HEK293T (cell line): Measurements from ENCODE around the gene CSTF3.

Source experiments
- ARNT ChIP-seq: fragments of 450-650 bp; IDR thresholded peaks from 2 replicates; pipeline ENCODE4 v1.6.1; 2017; ENCODE audit warnings: mild to moderate bottlenecking
- BHLHE40 ChIP-seq: fragments of 450-650 bp; IDR thresholded peaks from 2 replicates; pipeline ENCODE4 v1.6.1; 2016; ENCODE audit warnings: mild to moderate bottlenecking, moderate library complexity, borderline replicate concordance
- CTBP1 ChIP-seq: fragments of 450-650 bp; IDR thresholded peaks from 2 replicates; pipeline ENCODE4 v1.6.1; 2016; ENCODE audit warnings: borderline replicate concordance
- ELF4 ChIP-seq: fragments of 450-650 bp; IDR thresholded peaks from 2 replicates; pipeline ENCODE4 v1.6.1; 2017; ENCODE audit warnings: antibody characterized with exemption
- FOXA1 ChIP-seq: fragments of 450-650 bp; IDR thresholded peaks from 2 replicates; pipeline ENCODE4 v1.6.1; 2016; ENCODE audit warnings: mild to moderate bottlenecking
- FOXK2 ChIP-seq: fragments of 450-650 bp; IDR thresholded peaks from 2 replicates; pipeline ENCODE4 v1.6.1; 2016; ENCODE audit warnings: mild to moderate bottlenecking
- FOXM1 ChIP-seq: fragments of 450-650 bp; IDR thresholded peaks from 2 replicates; pipeline ENCODE4 v1.6.1; 2017; ENCODE audit warnings: mild to moderate bottlenecking, borderline replicate concordance
- HDGF ChIP-seq: fragments of 450-650 bp; IDR thresholded peaks from 2 replicates; pipeline ENCODE4 v1.6.1; 2017; ENCODE audit warnings: antibody characterized with exemption, borderline replicate concordance
- LEF1 ChIP-seq: fragments of 450-650 bp; IDR thresholded peaks from 2 replicates; pipeline ENCODE4 v1.6.1; 2017; ENCODE audit warnings: mild to moderate bottlenecking, borderline replicate concordance
- NFRKB ChIP-seq: fragments of 450-650 bp; IDR thresholded peaks from 2 replicates; pipeline ENCODE4 v1.6.1; 2016; ENCODE audit warnings: mild to moderate bottlenecking, moderate library complexity
- SP1 ChIP-seq: fragments of 450-650 bp; IDR thresholded peaks from 2 replicates; pipeline ENCODE4 v1.6.1; 2017
- SUZ12 ChIP-seq: fragments of 450-650 bp; IDR thresholded peaks from 2 replicates; pipeline ENCODE4 v1.6.1; 2016; ENCODE audit warnings: mild to moderate bottlenecking
- TARDBP ChIP-seq: fragments of 450-650 bp; IDR thresholded peaks from 2 replicates; pipeline ENCODE4 v1.6.1; 2016
- ZNF384 ChIP-seq: fragments of 450-650 bp; IDR thresholded peaks from 2 replicates; pipeline ENCODE4 v1.6.1; 2016

DNA sequence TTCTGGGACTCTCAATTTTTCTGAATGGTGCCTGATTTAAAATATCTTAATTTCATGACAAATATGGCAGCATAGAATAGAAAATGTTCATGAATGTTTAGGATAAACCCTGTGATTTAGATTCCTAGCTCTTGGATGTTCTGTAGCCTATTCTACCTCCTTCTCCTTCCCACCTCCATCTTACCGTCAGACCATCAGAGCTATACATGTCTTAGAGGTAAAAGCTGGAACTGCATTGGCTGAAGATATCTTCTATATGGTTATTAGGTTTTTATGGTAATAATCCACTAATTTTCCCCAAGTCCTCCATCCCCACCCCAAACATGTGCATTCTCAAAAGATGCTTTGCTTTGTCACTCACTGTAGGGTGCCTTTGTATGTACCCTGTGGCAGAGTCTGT is 46.9 kb upstream of the CSTF3 start:
- TF ChIP-seq HDGF = no peak
- TF ChIP-seq CTBP1 = no peak
- no peak for TF ChIP-seq ARNT
- TF ChIP-seq BHLHE40 = no peak
- TF ChIP-seq SP1 = no peak
- TF ChIP-seq FOXK2 = no peak
- no peak for TF ChIP-seq SUZ12
- TF ChIP-seq ZNF384 = no peak
- TF ChIP-seq ELF4 = no peak
- no peak for TF ChIP-seq FOXM1
- no peak for TF ChIP-seq LEF1
- no peak for TF ChIP-seq FOXA1
- TF ChIP-seq TARDBP = no peak
- no peak for TF ChIP-seq NFRKB
